HEK293 (cell line): ENCODE results near the gene KIRREL3.

Experiments used
- CTCF ChIA-PET: fragments of 350-600 bp; formaldehyde crosslinking; extraction: SDS; loops from one replicate; lab custom pipeline; 2021; ENCODE audit warnings: antibody characterized with exemption; lab: Yijun Ruan, JAX
- POLR2A ChIA-PET: fragments of 300-600 bp; formaldehyde crosslinking; extraction: SDS; loops from one replicate; lab custom pipeline; 2020; ENCODE audit warnings: antibody characterized with exemption, inconsistent platforms; lab: Yijun Ruan, JAX
- H3K27ac ChIP-seq: fragments of 200-500 bp; sonication (Bioruptor generic); 2 replicates; pipeline ENCODE4 v1.5.1; 2014; ENCODE audit warnings: low read depth, low read length, control low read depth, inconsistent platforms; ENCODE audit errors: extremely low read depth
- H3K36me3 ChIP-seq, 2 experiments: fragments of 200-500 bp in 1 of 2; sonication (Bioruptor generic) in 1 of 2; 1 replicate in 1 of 2; 2 replicates in 1 of 2; pipeline ENCODE4 v1.5.1; 2014 to 2017; ENCODE audit warnings: inconsistent platforms in 2 of 2, low read length in 2 of 2; ENCODE audit not compliant: control insufficient read depth in 2 of 2, insufficient read depth in 1 of 2
- H3K4me1 ChIP-seq: fragments of 200-500 bp; sonication (Bioruptor generic); 2 replicates; pipeline ENCODE4 v1.5.1; 2014; ENCODE audit warnings: mild to moderate bottlenecking, low read length, inconsistent platforms; ENCODE audit not compliant: control insufficient read depth, insufficient read depth
- H3K4me3 ChIP-seq: 2 replicates; pipeline ENCODE4 v1.5.1; 2011; ENCODE audit warnings: low read depth, mild to moderate bottlenecking, control low read depth, low read length, moderate library complexity
- H3K9me3 ChIP-seq: fragments of 200-500 bp; sonication (Bioruptor generic); 2 replicates; pipeline ENCODE4 v1.5.1; 2014; ENCODE audit warnings: low read depth, low read length, inconsistent platforms; ENCODE audit not compliant: control insufficient read depth, insufficient read depth
- GLI2 ChIP-seq: fragments of 450-650 bp; formaldehyde crosslinking; IDR thresholded peaks from 2 replicates; pipeline ENCODE4; 2017; ENCODE audit warnings: missing biosample characterization, missing genetic modification characterization, low read depth, borderline replicate concordance
- KLF8 ChIP-seq: fragments of 450-650 bp; formaldehyde crosslinking; IDR thresholded peaks from 2 replicates; pipeline ENCODE4 v1.5.1; 2016; ENCODE audit warnings: missing biosample characterization, missing genetic modification characterization
- MZF1 ChIP-seq: fragments of 450-650 bp; formaldehyde crosslinking; IDR thresholded peaks from 2 replicates; pipeline ENCODE4 v1.5.1; 2017; ENCODE audit warnings: missing biosample characterization, missing genetic modification characterization, borderline replicate concordance
- OVOL3 ChIP-seq: fragments of 450-650 bp; formaldehyde crosslinking; IDR thresholded peaks from 2 replicates; pipeline ENCODE4 v1.5.1; 2016; ENCODE audit warnings: missing biosample characterization, missing genetic modification characterization
- SCRT2 ChIP-seq: fragments of 450-650 bp; formaldehyde crosslinking; IDR thresholded peaks from 2 replicates; pipeline ENCODE4 v1.5.1; 2016; ENCODE audit warnings: missing biosample characterization, missing genetic modification characterization
- WT1 ChIP-seq: fragments of 450-650 bp; formaldehyde crosslinking; IDR thresholded peaks from 2 replicates; pipeline ENCODE4 v1.5.1; 2016; ENCODE audit warnings: missing biosample characterization, missing genetic modification characterization
- ZBTB48 ChIP-seq: fragments of 450-650 bp; formaldehyde crosslinking; IDR thresholded peaks from 2 replicates; pipeline ENCODE4 v1.5.1; 2016; ENCODE audit warnings: missing biosample characterization, missing genetic modification characterization
- ZFP37 ChIP-seq: fragments of 450-650 bp; formaldehyde crosslinking; IDR thresholded peaks from 2 replicates; pipeline ENCODE4 v1.5.1; 2016; ENCODE audit warnings: missing biosample characterization, missing genetic modification characterization
- ZNF114 ChIP-seq: fragments of 450-650 bp; formaldehyde crosslinking; IDR thresholded peaks from 2 replicates; pipeline ENCODE4 v1.5.0; 2017; ENCODE audit warnings: missing biosample characterization, missing genetic modification characterization
- ZNF37A ChIP-seq: fragments of 450-650 bp; IDR thresholded peaks from 2 replicates; pipeline ENCODE4 v1.5.1; 2018; ENCODE audit warnings: missing biosample characterization, missing genetic modification characterization
- ZNF530 ChIP-seq: fragments of 450-650 bp; formaldehyde crosslinking; IDR thresholded peaks from 2 replicates; pipeline ENCODE4 v1.5.1; 2016; ENCODE audit warnings: low read depth, missing biosample characterization, missing genetic modification characterization
- ZNF549 ChIP-seq: fragments of 450-650 bp; IDR thresholded peaks from 2 replicates; pipeline ENCODE4 v1.5.1; 2018; ENCODE audit warnings: missing biosample characterization, missing genetic modification characterization, mild to moderate bottlenecking, inconsistent platforms, moderate library complexity
- ZNF561 ChIP-seq: fragments of 450-650 bp; IDR thresholded peaks from 2 replicates; pipeline ENCODE4 v1.5.1; 2018; ENCODE audit warnings: missing biosample characterization, missing genetic modification characterization, borderline replicate concordance
- ZNF791 ChIP-seq: fragments of 450-650 bp; formaldehyde crosslinking; IDR thresholded peaks from 2 replicates; pipeline ENCODE4 v1.5.1; 2016; ENCODE audit warnings: missing biosample characterization, missing genetic modification characterization
- ZSCAN30 ChIP-seq: fragments of 450-650 bp; IDR thresholded peaks from 2 replicates; pipeline ENCODE4 v1.5.1; 2018; ENCODE audit warnings: missing biosample characterization, mild to moderate bottlenecking, missing genetic modification characterization, moderate library complexity
- TF ChIP-seq, protein P1 (sequence below): fragments of 450-650 bp; formaldehyde crosslinking; conservative IDR thresholded peaks from 2 replicates; pipeline ENCODE4 v1.5.1; 2016; ENCODE audit warnings: low read depth, missing biosample characterization, missing genetic modification characterization
- TF ChIP-seq, protein P2 (sequence below): fragments of 450-650 bp; formaldehyde crosslinking; IDR thresholded peaks from 2 replicates; pipeline ENCODE4 v1.5.1; 2016; ENCODE audit warnings: missing biosample characterization, missing genetic modification characterization, low read depth
- TF ChIP-seq, protein P3 (sequence below): fragments of 450-650 bp; formaldehyde crosslinking; IDR thresholded peaks from 2 replicates; pipeline ENCODE4 v1.5.1; 2016; ENCODE audit warnings: missing biosample characterization, missing genetic modification characterization
- TF ChIP-seq, protein P4 (sequence below): fragments of 450-650 bp; formaldehyde crosslinking; IDR thresholded peaks from 2 replicates; pipeline ENCODE4 v1.5.1; 2017; ENCODE audit warnings: missing biosample characterization, missing genetic modification characterization

The KIRREL3 gene

GRCh38 chr11:126698576-126698975 is 302.0 kb downstream of the KIRREL3 start (continued):
- TF ChIP-seq, protein P1, sequence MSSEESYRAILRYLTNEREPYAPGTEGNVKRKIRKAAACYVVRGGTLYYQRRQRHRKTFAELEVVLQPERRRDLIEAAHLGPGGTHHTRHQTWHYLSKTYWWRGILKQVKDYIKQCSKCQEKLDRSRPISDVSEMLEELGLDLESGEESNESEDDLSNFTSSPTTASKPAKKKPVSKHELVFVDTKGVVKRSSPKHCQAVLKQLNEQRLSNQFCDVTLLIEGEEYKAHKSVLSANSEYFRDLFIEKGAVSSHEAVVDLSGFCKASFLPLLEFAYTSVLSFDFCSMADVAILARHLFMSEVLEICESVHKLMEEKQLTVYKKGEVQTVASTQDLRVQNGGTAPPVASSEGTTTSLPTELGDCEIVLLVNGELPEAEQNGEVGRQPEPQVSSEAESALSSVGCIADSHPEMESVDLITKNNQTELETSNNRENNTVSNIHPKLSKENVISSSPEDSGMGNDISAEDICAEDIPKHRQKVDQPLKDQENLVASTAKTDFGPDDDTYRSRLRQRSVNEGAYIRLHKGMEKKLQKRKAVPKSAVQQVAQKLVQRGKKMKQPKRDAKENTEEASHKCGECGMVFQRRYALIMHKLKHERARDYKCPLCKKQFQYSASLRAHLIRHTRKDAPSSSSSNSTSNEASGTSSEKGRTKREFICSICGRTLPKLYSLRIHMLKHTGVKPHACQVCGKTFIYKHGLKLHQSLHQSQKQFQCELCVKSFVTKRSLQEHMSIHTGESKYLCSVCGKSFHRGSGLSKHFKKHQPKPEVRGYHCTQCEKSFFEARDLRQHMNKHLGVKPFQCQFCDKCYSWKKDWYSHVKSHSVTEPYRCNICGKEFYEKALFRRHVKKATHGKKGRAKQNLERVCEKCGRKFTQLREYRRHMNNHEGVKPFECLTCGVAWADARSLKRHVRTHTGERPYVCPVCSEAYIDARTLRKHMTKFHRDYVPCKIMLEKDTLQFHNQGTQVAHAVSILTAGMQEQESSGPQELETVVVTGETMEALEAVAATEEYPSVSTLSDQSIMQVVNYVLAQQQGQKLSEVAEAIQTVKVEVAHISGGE (tag by site-specific recombination), result no peak
- TF ChIP-seq, all 188 proteins: peak for 0

GRCh38 chr11:126697936-126698335 is 302.6 kb downstream of the KIRREL3 start:
- no peaks in the 10 kb centered on the region for H3K9me3 ChIP-seq
- ChIA-PET POLR2A (no interaction called here), CTCF (no interaction called here)
- H3K4me3 ChIP-seq, result no peak overlapping the region
- no peak for TF ChIP-seq ZNF37A (tag by site-specific recombination)
- no peak for TF ChIP-seq WT1
- TF ChIP-seq MZF1, result no peak
- no peak for TF ChIP-seq GLI2 (tag by site-specific recombination)
- no peak for TF ChIP-seq ZNF791 (tag by site-specific recombination)
- no peak for TF ChIP-seq OVOL3 (tag by site-specific recombination)
- TF ChIP-seq ZNF114 (tag by site-specific recombination), result no peak
- no peak for TF ChIP-seq ZFP37
- TF ChIP-seq ZBTB48 (tag by site-specific recombination), result no peak
- no peak for TF ChIP-seq ZNF549 (tag by site-specific recombination)
- TF ChIP-seq, protein P2, sequence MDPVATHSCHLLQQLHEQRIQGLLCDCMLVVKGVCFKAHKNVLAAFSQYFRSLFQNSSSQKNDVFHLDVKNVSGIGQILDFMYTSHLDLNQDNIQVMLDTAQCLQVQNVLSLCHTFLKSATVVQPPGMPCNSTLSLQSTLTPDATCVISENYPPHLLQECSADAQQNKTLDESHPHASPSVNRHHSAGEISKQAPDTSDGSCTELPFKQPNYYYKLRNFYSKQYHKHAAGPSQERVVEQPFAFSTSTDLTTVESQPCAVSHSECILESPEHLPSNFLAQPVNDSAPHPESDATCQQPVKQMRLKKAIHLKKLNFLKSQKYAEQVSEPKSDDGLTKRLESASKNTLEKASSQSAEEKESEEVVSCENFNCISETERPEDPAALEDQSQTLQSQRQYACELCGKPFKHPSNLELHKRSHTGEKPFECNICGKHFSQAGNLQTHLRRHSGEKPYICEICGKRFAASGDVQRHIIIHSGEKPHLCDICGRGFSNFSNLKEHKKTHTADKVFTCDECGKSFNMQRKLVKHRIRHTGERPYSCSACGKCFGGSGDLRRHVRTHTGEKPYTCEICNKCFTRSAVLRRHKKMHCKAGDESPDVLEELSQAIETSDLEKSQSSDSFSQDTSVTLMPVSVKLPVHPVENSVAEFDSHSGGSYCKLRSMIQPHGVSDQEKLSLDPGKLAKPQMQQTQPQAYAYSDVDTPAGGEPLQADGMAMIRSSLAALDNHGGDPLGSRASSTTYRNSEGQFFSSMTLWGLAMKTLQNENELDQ (tag by site-specific recombination), result no peak
- no peak for TF ChIP-seq ZNF561 (tag by site-specific recombination)
- no peak for TF ChIP-seq KLF8
- no peak for TF ChIP-seq SCRT2
- no peak for TF ChIP-seq ZSCAN30 (tag by site-specific recombination)
- TF ChIP-seq, protein P3, sequence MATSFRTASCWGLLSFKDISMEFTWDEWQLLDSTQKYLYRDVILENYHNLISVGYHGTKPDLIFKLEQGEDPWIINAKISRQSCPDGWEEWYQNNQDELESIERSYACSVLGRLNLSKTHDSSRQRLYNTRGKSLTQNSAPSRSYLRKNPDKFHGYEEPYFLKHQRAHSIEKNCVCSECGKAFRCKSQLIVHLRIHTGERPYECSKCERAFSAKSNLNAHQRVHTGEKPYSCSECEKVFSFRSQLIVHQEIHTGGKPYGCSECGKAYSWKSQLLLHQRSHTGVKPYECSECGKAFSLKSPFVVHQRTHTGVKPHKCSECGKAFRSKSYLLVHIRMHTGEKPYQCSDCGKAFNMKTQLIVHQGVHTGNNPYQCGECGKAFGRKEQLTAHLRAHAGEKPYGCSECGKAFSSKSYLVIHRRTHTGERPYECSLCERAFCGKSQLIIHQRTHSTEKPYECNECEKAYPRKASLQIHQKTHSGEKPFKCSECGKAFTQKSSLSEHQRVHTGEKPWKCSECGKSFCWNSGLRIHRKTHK (tag by site-specific recombination), result no peak
- no peak for TF ChIP-seq ZNF530 (tag by site-specific recombination)
- TF ChIP-seq, protein P4, sequence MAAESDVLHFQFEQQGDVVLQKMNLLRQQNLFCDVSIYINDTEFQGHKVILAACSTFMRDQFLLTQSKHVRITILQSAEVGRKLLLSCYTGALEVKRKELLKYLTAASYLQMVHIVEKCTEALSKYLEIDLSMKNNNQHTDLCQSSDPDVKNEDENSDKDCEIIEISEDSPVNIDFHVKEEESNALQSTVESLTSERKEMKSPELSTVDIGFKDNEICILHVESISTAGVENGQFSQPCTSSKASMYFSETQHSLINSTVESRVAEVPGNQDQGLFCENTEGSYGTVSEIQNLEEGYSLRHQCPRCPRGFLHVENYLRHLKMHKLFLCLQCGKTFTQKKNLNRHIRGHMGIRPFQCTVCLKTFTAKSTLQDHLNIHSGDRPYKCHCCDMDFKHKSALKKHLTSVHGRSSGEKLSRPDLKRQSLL (tag by site-specific recombination), result no peak
- no peaks in the 10 kb centered on the region for H3K4me1 ChIP-seq
- no peak overlapping the region for H3K27ac ChIP-seq
- no peaks in the 10 kb centered on the region for H3K36me3 ChIP-seq
